Measurements from ENCODE around the gene CRYZL1.
"Not testable (repeated sequence)": the region's sequence is repeated elsewhere in the genome, so short reads cannot be mapped to it uniquely, and the experiment has no call there.

CRYZL1 gene

GRCh38 chr21:33660406-33660805, 18.9 kb upstream of the CRYZL1 start:
- no peak for DNase-seq

- no peak for DNase-seq
Measured at GRCh38 chr21:33659568-33659949, 18.0 kb upstream of the CRYZL1 start.

- no peak for DNase-seq
Measured at GRCh38 chr21:33658919-33659567, 17.5 kb upstream of the CRYZL1 start.

GRCh38 chr21:33657124-33657820, 15.7 kb upstream of the CRYZL1 start:
- no peak for DNase-seq

GRCh38 chr21:33655588-33656221, 14.2 kb upstream of the CRYZL1 start:
- no peak for DNase-seq

GRCh38 chr21:33654412-33654811, 12.9 kb upstream of the CRYZL1 start:
- no peak for DNase-seq

- DNase-seq, result no peak
Measured at GRCh38 chr21:33651965-33652680, 10.6 kb upstream of the CRYZL1 start.

GRCh38 chr21:33650929-33651509, 9.5 kb upstream of the CRYZL1 start:
- no peak for DNase-seq

- no peak for DNase-seq
Measured at GRCh38 chr21:33650230-33650629, 8.7 kb upstream of the CRYZL1 start.

- no peak for DNase-seq
Measured at GRCh38 chr21:33648555-33648954, 7.0 kb upstream of the CRYZL1 start.

- no peak for DNase-seq
Measured at GRCh38 chr21:33647587-33647986, 6.0 kb upstream of the CRYZL1 start.

GRCh38 chr21:33645730-33646129, 4.2 kb upstream of the CRYZL1 start:
- no peak for DNase-seq

GRCh38 chr21:33644383-33645074, 3.0 kb upstream of the CRYZL1 start:
- no peak for DNase-seq

GRCh38 chr21:33643658-33644311, 2.2 kb upstream of the CRYZL1 start:
- peak; percentile 2 for DNase-seq

GRCh38 chr21:33642896-33643657, 1.5 kb upstream of the CRYZL1 start:
- DNase-seq, result no peak

GRCh38 chr21:33642027-33642895, 720 bp upstream of the CRYZL1 start, which contains the start of gene ITSN1:
TSS of gene ITSN1 (plus strand) at chr21:33642501. CDS start at chr21:33718829, 76,328 bp downstream.
- peak; percentile 99 for DNase-seq

- DNase-seq, result no peak
Measured at GRCh38 chr21:33640697-33641351, 717 bp downstream of the CRYZL1 start.

GRCh38 chr21:33634254-33634653, 7.3 kb downstream of the CRYZL1 start:
- no peak for DNase-seq

GRCh38 chr21:33626151-33626550, 15.4 kb downstream of the CRYZL1 start:
- not testable (repeated sequence) for DNase-seq

GRCh38 chr21:33622253-33622652, 19.3 kb downstream of the CRYZL1 start:
- DNase-seq, result no peak

Measured in NCI-H1694 treated with DMSO at 0.1 percent for 48 hours (cell line).